ENCODE data around the gene ATP2C1.

The ATP2C1 gene

DNA sequence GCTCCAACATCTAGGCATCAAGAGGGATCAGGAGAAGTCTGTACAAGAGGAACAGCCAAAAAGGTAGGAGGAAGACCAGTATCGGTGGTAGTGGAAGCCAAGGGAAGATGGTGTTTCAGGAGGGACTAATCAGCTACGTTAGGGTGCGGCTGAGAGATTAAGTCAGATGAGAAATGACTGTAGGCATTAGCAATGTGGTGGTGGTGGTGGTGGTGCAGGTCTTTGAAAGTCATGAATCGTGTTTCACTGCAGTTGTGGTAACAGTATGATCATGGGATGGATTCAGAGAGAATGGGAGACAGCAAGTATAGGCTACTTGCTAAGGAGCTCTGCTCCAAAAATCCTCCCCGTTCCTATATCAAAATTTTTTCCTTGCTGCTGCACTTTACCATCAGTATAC lies 97.2 kb downstream of the ATP2C1 start:
- DNase-seq, result no peak

- no peak for DNase-seq
These were observed 98.5 kb downstream of the ATP2C1 start for GRCh38 chr3:130992344-130992743.

GRCh38 chr3:130997289-130997688 lies 103.4 kb downstream of the ATP2C1 start:
- no peak for DNase-seq

DNA sequence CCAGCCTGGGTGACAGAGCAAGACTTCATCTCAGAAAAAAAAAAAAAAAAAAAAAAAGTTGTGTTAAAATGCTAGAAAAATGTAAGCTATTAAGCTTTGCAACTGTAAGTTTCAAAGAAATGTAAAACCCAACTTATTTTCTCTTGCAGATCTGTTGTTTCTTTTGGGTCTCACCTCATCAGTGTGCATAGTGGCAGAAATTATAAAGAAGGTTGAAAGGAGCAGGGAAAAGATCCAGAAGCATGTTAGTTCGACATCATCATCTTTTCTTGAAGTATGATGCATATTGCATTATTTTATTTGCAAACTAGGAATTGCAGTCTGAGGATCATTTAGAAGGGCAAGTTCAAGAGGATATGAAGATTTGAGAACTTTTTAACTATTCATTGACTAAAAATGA lies 107.2 kb downstream of the ATP2C1 start:
- no peak for DNase-seq

- no peak for DNase-seq
These were observed 110.7 kb downstream of the ATP2C1 start for GRCh38 chr3:131004603-131005002.

DNA sequence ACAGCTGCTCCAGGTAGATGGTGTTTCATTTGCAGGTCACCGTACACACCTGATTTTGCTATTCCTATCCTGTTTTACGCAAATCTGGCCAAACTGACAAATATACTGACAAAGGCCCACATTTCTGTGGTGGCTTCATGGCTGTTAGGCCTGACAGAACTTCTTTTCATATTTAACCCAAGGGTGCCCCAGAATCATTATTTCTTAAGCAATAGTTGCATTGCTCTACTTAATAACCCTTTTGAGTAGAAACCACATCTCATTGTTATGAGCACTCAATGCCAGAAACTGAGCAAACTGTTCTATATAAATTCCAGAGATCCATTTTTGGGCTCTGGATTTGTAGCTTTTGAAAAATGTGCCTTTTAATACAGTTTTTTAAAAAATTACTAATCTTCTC lies 113.4 kb downstream of the ATP2C1 start:
- no peak for DNase-seq

GRCh38 chr3:131007782-131008181 lies 113.9 kb downstream of the ATP2C1 start:
- DNase-seq, result no peak

DNA sequence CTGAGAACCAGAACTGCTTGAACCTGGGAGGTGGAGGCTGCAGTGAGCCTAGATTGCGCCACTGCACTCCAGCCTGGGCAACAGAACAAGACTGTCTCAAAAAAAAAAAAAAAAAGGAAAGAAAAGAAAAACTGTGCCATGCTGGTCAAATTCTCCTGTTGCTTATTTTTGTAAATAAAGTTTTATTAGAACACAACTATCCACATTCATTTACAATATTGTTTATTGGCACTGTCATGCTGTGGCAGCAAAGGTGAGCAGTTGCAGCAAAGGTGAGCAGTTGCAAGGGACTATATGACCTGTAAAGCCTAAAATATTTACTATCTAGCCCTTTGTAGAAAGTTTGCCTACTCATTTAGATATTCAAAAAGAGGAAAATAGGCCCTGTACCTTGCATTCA lies 114.4 kb downstream of the ATP2C1 start:
- DNase-seq, result no peak

GRCh38 chr3:131009698-131010097 lies 115.8 kb downstream of the ATP2C1 start:
- no peak for DNase-seq

GRCh38 chr3:131018970-131019369 lies 125.1 kb downstream of the ATP2C1 start:
- DNase-seq, result no peak

DNA sequence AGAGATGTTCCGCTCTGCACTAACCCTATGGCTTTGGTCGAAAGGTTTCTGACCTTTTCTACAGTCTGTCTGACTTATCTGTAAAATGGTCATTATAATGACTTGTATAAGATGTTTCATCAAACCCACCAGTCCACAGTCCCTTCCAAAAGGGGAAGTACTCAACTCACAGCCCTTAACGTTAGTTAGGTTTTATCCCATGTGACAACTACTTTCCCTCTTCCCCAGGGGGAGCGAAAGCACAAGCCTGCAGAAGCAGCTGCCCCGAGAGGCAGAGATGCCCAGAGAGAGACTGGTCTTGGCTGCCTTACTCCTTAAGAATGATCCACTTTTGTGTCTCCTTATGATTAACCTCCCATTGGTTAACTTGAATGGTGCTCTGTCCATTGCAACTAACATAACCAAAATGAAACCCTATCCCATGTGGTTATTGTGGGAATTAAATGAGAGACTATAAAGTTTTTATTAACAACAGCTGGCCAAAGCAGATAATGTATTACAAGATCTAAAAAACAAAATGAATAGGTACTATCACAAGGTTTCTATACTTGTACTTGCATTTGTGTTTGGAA lies 126.3 kb downstream of the ATP2C1 start:
- DNase-seq, result no peak

GRCh38 chr3:131025539-131025938 lies 131.7 kb downstream of the ATP2C1 start:
- DNase-seq, result no peak

DNA sequence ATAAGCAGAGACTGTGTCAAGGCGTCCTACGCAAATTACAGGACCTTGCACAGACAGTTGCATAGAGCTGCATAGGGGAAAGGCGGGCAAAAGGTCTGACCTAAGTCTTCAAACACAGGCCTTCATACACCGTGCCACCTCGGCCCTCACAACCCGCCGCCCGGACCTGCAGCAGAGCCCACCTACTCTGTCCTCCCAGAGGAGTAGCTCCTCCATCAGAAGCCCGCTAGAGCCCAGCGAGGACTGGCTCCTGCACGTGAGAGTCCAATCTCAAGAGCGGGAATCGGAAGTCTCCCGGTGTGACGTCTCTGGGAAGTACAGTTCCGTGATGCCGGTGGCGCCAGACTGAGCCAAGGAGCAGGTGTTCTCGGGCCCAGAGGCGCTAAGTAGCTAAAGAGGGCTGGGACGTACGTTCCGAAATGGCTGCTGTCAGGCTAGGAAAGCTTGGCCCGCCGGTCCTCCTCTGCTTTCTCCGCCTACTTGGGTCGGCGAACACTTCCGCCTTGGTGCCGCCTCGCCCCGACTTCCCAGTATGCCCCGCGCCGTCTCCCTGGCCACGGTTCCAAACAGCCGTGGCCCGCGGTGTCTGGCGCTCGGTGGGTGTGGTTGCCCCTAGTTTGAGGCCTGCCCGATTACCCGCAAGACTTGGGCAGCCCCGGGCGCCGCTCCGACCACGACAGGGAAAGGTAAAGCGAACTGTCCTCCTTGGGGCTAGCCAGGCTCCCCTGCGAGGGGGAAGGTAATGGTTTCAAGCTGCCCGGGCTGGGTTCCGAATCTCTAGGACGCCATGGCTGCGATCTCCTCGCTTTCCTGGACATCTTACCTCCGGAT lies 132.7 kb downstream of the ATP2C1 start, which contains the start of the genes ASTE1 and NEK11:
Gene ASTE1 (minus strand): TSS at position 505 of the 831 bp plus-strand sequence. CDS start 1,519 bp downstream, outside the sequence.
Gene NEK11 (plus strand): TSS at position 557 of the 831 bp plus-strand sequence. CDS start 2,832 bp downstream, outside the sequence.
- DNase-seq, result peak; percentile 92

DNA sequence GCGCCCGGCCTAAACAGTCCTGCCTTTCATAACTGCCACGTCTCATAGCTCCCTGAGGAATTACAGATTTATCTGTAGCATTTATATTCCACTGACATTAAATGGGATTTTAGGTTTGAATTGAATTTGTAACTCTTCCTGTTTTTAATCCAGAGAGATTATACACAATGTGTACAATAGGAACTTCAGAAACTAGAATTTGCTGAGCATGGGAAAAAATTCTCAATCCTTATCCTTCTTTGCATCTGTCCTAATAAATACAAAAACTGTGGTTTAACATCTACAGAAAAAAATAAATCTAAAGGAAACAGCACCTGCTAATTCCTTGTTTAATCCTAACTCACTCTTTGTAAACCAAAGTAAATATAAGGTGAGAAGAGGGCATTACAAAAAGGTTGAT lies 135.0 kb downstream of the ATP2C1 start:
- DNase-seq, result no peak

- DNase-seq, result no peak
These were observed 137.8 kb downstream of the ATP2C1 start for GRCh38 chr3:131031660-131032059.

- no peak for DNase-seq
These were observed 139.7 kb downstream of the ATP2C1 start for GRCh38 chr3:131033480-131034080.

DNA sequence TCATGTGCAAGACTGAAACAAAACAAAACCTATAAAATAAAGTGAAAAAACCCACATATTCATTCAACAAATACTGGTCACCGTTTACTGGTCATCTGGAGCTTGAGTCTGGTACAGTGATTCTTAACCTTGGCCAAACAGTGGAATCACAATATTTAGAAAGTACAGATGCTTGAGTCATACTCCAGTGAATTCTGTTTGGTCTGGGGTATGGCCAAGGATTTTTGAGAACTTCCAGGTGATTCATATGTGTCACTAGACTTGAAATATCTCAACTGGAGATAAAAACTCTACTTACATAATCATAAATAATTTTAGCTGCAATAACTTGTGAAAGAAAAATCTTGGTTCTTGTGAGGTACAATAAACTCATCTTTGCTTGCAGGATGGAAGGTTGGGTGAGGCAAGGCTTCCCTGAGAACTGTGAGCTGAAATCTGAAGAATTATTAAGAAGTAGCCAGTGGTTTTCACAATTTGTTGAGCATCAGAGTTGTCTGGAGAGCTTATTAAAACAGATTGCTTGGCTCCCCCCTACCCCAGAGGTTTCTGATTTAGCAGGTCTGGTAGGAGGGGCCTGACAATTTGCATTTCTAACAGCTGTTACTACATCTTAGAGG lies 142.4 kb downstream of the ATP2C1 start:
- DNase-seq, result no peak

DNA sequence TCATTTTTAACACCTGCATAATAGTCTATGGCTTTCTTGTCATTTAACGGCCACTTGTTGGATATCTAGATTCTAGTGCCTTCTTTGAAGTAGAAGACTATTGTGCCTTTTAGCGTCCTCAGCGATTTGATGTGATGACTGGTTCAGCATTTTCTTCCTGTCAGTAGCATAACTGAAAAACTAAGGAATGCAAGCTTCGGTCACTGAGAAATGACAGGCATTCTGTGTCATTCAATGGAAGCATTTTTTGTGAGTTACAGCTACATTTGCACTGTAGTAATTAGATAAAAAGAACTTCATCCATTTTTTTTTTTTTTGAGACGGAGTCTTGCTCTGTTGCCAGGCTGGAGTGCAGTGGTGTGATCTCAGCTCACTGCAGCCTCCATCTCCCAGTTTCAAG lies 143.1 kb downstream of the ATP2C1 start:
- DNase-seq, result no peak

GRCh38 chr3:131038326-131038725 lies 144.4 kb downstream of the ATP2C1 start:
- DNase-seq, result no peak

DNA sequence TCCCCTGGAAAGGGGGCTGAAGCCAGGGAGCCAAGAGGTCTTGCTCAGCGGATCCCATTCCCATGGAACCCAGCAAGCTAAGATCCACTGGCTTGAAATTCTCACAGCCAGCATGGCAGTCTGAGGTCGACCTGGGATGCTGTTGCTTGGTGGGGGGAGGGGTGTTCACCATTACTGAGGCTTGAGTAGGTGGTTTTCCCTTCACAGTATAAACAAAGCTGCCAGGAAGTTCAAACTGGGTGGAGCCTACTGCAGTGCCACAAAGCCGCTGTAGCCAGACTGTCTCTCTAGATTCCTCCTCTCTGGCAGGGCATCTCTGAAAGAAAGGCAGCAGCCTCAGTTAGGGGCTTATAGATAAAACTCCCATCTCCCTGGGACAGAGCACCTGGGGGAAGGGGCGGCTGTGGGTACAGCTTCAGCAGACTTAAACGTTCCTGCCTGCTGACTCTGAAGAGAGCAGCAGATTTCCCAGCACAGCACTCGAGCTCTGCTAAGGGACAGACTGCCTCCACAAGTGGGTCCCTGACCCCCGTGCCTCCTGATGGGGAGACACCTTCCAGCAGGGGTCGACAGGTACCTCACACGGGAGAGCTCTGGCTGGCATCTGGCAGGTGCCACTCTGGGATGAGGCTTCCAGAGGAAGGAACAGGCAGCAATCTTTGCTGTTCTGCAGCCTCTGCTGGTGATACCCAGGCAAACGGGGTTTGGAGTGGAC lies 148.5 kb downstream of the ATP2C1 start:
- peak; percentile 23 for DNase-seq

- DNase-seq, result no peak
These were observed 153.7 kb downstream of the ATP2C1 start for GRCh38 chr3:131047582-131047981.

- no peak for DNase-seq
These were observed 154.1 kb downstream of the ATP2C1 start for GRCh38 chr3:131048030-131048429.

DNA sequence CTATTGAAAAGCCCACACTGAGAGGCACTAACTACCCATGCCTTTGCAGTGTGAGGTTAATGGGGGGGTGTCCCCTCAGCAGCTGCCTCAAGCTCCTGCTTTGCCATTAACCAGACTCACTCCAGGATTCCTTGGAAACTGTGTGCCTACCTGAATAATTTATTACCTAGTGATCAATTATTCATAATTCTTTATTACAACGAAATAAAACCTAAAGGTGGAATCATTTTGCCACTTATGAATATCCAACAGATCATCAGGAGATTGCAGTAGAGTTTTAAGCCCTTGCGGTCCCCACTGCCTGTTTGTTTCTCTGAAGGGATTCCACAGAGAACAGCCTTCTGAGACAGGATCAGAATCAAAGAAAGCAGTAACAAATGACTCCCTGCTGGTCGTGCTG lies 156.1 kb downstream of the ATP2C1 start:
- no peak for DNase-seq

Data from activated T-cell treated with anti-CD3 and anti-CD28 coated beads, Interleukin-2, amount 50 U/mL, for 1 hour (primary cell).